ENCODE data around the gene NPPA.
"Not testable (repeated sequence)": the region's sequence is repeated elsewhere in the genome, so short reads cannot be mapped to it uniquely, and the experiment has no call there.

The NPPA gene

DNA sequence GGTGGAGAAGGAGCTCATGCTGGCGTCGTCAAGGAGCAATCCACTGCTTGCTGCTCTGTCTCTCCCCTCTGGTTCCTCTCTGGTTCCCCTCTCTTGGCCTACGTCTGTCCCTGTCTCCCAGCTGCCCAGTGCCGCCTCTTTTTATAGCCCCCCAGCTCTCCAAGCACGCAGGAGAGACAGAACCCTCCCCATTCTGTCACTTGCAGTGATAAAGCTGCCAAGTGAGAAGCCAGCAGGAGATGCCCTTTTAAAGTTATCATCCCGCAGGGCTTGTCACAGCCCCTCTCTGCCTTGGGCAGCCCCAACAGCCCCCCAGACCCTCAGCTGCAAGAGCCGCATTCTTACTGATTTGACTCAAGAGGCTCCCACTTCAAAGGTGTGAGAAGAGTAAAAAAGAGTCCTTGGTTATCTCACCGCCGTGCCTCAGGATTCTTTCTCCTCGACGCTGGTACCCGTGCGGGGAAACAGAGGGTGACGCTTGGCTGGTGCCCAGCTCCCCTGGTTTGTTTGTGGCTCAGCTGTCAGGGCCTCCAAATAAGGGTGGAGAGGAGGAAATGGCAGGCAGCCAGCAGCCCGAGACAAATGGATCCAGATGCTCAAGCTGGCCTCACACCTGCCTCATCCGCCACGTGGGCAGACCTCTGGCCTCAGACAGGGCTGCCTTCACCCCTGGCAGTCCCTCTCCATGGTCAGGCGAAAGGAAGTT, at the start of gene NPPA:
TSS of gene NPPA (minus strand) at position 117 of the 706 bp plus-strand sequence. CDS start at position 18, 99 bp downstream.
- no peak for DNase-seq (ENCODE audit: extremely low read depth in 1 of 2, low read depth in 1 of 2)

- not testable (repeated sequence) for DNase-seq (ENCODE audit: extremely low read depth in 1 of 2, low read depth in 1 of 2)
These were observed 46.9 kb upstream of the NPPA start for GRCh38 chr1:11894501-11894900.

DNA sequence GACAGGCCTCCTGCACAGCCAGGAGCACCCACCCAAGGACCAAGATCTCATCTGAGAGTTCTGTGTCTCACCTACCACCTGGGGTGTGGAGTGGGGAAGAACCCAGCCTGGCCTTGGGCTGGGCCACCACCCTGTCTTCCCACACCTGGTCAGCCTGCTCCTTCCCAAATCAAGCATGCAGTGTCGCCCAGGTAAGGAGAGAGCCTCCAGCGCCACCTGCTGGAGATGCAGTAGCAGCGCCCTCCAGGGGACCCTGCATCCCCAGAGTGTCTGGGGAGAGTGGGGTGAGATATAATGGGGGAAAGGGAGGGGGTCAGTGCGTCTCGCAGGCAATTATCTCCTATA, 46.3 kb upstream of the NPPA start:
- DNase-seq (ENCODE audit: extremely low read depth in 1 of 2, low read depth in 1 of 2) = peak; percentile 26 to 47

DNA sequence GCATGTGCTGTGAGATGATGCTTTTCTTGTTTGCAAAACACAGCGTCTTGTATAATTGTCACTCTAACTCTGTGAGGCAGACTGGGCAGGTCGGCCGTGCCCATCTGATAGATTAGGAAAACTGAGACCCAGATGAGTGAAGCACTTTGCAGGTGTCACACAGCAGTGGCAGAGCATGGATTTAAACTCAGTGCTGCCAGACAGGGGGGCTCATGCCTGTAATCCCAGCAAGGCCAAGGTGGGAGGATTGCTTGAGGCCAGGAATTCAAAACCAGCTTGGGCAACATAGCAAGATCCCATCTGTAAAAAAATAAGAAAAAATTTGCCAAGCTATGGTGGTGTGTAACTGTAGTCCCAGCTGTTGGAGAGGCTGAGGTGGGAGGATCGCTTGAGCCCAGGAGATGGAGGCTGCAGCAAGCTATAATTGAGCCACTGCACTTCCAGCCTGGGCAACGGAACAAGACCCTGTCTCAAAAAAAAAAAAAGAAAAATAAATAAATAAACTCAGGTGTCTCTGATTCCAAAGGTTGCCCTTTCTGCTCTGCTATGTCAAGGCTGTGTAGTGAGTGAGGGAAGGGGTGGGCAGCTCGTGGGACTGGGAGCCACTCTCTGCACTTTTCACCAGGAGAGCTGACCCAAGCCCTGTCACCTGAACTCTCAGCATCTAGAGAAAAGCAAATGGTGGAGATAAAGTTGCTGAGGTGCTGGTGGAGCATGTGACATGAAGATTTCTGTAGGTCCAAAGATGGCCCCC, 44.0 kb upstream of the NPPA start:
- DNase-seq (ENCODE audit: extremely low read depth in 1 of 2, low read depth in 1 of 2) = no peak

DNA sequence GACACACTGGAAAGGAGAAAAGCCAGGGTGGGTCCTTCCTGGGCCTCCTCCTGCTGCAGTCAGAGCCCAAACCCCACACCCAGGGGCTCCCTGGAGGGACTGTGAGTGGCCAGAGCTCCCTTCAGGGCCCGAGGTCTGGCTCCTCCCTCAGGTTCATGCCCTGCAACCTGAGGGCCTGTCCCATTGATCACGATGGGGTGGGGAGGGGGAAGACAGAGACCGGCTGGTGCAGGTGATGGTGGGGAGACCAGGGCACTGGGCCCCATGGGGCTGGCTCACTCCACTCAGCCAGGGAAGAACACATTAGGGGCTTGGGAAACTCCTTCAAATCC, 41.3 kb upstream of the NPPA start:
- DNase-seq (ENCODE audit: extremely low read depth in 1 of 2, low read depth in 1 of 2) = no peak

- DNase-seq (ENCODE audit: extremely low read depth in 1 of 2, low read depth in 1 of 2) = no peak
These were observed 40.8 kb upstream of the NPPA start for GRCh38 chr1:11888206-11888876.

DNA sequence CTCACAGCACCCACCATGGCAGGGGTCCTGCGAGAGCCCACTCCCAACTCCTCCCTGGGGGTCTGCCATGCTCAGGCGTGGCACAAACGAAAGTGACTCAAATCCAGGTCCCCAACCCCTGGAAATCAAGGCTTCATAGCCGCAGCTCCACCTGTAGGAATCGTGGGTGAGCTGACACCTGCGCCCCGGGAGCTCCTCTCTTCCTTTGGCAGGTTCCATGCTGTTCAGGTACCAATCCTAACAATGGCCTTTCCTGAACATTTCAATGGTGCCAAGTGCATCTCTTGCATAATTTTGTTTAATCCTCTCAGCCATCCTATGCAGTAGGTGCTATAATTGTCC, 40.1 kb upstream of the NPPA start:
- no peak for DNase-seq (ENCODE audit: extremely low read depth in 1 of 2, low read depth in 1 of 2)

DNA sequence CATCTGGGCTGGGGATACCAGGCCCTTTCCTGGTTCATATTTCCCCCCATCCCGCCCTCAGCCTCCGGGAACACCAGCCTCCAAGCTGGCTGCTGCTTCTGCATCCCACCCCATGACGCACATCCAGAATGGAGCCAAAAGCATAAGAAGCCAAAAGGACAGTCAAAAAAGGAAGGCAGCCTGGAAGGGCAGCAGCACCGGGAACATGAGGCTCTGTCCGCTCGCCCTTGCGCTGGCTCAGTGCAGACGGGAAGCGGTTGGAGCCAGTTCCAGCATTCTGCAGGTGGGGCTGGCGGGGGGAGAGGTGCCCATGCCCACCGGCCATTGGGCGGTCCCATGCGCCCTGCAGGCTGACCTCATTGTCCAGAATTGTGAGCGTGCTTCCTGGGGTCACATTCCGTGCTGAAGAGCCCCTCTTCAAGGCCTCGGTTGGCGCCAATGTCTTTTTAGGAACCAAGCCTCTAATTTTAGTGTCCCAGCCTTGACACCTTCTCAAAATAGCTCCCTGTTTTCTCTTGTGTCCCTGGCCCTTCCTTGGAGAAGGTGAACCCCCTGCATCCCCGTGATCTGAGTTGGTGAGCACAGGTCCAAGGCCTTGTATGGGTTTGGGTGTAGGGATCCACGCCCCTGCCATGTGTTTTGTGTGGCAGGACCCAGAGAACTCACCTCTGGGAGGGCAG, 39.5 kb upstream of the NPPA start:
- DNase-seq (ENCODE audit: extremely low read depth in 1 of 2, low read depth in 1 of 2) = no peak

- DNase-seq (ENCODE audit: extremely low read depth in 1 of 2, low read depth in 1 of 2) = no peak
These were observed 38.3 kb upstream of the NPPA start for GRCh38 chr1:11885916-11886315.

DNA sequence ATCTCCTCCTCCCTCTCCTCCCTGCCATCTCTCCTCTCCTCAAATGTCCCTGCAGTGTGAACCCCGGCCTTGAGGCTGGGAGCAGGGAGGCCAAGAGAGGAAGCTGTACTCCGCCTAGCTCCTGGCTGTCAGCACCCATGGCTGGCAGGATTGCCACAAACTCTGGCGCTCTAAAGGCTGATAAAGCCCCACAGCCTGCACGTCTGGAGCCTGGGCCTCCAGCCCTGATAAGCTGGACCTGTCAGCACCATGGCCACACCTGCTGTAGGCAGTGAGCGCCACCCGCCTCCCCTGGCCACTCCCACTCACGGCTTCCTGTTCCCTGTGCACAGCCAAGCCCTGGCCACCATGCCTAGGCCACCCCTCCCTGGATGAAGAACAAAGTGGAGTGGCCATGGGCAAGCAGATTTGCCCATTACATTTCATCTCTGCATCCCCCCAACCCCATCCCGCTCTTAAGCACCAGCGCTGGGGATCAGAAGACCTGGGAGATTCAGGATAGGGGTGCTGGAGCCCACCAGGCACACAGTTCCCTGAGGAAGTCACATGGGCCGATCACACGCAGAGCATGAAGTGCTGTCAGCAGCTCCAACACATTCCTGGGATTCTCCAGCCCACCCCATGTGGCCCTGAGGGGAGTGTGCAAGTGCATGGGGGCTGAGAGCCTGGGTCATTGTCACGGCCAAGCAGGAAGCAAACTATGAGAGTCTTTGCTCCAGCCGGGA, 35.4 kb upstream of the NPPA start:
- DNase-seq (ENCODE audit: extremely low read depth in 1 of 2, low read depth in 1 of 2) = no peak

GRCh38 chr1:11881749-11882441, 34.3 kb upstream of the NPPA start:
- DNase-seq (ENCODE audit: extremely low read depth in 1 of 2, low read depth in 1 of 2) = no peak

DNA sequence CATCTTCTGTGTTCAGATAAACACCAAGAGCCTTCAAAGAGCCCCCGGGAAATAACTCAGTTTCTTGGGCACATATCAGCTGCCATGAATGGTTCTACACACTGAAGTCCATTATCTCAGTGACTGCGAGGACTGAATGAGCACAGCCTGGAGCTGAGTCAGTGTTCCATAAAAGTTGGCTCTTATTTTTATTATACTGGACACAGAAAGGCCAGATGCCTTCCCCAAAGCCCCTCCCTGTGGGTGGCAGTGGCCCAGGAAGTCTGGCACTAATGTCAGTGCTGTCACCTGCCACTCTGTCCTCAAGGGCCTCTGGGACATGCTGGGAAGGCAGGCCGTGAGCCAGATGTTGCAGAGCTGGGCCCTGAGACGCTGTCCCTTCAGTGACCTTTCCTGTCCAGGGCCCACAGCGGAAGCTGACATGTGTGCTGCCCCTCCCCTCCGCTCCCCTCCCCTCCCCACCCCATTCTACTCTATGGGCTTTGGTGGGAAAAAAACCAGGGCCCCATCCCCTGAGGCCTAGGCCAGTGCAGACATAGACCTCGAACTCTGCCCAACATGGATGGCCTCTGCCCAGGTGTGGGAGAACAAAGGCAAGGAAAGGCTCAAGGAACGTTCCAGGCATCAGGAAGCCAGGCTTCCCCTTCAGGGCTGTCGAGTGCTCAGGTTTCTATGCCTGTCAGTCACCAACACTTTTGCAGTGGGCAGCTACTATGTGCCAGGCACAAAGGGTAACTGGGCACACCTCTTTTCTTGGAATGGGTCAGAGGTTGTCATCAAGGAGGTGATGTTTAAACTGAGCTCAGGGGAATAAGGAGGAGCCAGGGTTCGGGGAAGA, 33.5 kb upstream of the NPPA start:
- DNase-seq (ENCODE audit: extremely low read depth in 1 of 2, low read depth in 1 of 2) = no peak

DNA sequence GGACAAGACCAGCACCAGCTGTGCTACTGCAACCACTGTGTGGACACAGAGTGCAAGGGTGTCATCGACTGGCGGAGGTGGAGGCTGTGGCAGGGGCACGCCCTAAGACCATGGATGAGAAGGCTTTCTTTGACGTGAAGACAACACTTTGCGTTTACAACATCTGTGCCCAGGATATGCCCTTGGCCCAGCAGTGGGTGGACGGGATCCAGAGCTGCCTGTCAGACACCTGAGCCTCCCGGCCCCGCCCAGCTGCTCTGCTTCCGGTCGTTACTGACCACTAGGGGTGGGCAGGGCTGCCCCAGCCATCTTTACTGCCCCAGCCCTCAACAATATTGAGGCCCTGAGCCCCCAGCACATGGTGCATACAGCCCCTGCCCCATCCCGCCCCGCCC, 32.6 kb upstream of the NPPA start:
- DNase-seq (ENCODE audit: extremely low read depth in 1 of 2, low read depth in 1 of 2) = no peak

DNA sequence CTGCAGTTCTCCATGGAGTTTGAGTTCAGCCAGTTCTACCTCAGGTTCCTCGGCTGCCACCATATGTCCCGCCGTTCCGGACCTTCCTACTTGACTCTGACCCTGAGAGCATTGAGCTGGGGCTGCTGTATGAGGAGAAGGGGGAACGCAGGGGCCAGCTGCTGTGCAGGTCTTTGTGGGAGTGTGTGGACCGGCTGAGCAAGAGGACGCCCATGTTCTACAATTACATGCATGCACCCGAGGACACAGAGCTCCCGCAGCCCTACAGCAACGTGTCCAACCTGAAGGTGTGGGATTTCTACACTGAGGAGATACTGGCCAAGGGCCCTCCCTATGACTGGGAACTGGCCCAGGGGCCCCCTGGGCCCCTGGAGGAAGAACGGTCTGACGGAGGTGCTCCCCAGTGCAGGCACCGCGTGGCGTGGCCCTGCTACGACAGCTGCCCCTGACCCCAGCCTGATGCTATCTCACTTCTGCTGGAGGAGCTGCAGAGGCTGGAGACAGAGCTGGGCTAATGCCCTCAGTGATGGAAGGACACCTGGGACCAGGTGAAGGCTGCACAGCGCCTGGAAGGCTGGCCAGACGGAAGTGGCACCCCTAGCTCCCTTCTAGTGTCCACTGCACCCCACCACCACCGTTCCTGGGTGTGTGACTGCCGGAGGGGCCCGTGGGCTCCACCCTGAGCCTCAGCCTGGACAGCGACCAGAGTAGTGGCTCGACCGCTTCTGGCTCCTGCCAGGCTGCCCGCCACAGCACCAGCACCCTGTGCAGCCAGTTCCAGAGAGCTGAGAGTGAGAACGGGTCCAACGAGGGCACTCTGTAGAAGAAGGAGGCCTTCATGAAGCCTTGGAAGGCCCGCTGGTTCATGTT, 32.0 kb upstream of the NPPA start:
- DNase-seq (ENCODE audit: extremely low read depth in 1 of 2, low read depth in 1 of 2) = no peak

DNA sequence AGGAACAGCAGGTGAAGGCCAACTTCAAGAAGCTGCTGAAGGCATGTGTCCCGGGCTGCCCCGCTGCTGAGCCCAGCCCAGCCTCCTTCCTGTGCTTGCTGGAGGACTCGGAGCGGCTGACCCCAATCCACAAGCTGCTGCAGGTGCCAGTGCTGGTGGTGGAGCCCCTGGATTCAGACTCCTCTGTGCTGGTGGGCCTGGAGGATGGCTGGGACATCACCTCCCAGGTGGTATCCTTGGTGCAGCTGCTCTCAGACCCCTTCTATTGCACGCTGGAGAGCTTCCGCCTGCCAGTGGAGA, 31.3 kb upstream of the NPPA start:
- no peak for DNase-seq (ENCODE audit: extremely low read depth in 1 of 2, low read depth in 1 of 2)

- no peak for DNase-seq (ENCODE audit: extremely low read depth in 1 of 2, low read depth in 1 of 2)
These were observed 30.7 kb upstream of the NPPA start for GRCh38 chr1:11878081-11878890.

DNA sequence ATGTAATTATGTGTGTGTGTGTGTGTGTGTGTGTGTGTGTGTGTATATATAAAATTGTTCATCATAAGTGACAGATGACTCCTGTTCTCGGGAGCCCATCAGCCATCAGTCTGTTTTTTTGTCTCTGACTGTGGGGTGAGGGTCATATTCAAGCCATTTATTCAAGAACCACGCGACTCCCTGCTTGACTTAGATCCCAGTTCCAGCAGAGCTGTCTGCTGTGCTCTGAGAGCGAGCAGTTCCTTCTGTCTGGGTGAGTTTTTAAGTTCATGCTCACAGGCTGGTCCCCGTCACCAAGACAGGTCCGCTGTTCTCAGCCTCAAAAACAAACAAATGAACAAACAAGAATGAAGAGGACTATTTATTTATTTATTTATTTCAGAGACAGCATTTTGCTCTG, 29.5 kb upstream of the NPPA start:
- DNase-seq (ENCODE audit: extremely low read depth in 1 of 2, low read depth in 1 of 2) = no peak

GRCh38 chr1:11875094-11875493, 27.5 kb upstream of the NPPA start:
- no peak for DNase-seq (ENCODE audit: extremely low read depth in 1 of 2, low read depth in 1 of 2)
